Inflammatory macrophage (primary cell): ENCODE measurements around the gene CLEC1B.
A peak's percentile ranks its signal among the peaks of the same experiment; 100 is the strongest.

Experiments used
- DNase-seq, 2 donors: peaks; one replicate each; pipeline ENCODE4 v3.0.0-alpha.2; 2020 to 2022
- total RNA-seq, 18 experiments: gene quantifications; one replicate each; lab custom pipeline; 2026; ENCODE audit warnings: mixed read lengths in 6 of 18, inconsistent platforms in 2 of 18; lab: John Stamatoyannopoulos, UW

The CLEC1B gene
- total RNA-seq, result 0 to 0.23 (median 0) reads per million in 18 experiments

DNA sequence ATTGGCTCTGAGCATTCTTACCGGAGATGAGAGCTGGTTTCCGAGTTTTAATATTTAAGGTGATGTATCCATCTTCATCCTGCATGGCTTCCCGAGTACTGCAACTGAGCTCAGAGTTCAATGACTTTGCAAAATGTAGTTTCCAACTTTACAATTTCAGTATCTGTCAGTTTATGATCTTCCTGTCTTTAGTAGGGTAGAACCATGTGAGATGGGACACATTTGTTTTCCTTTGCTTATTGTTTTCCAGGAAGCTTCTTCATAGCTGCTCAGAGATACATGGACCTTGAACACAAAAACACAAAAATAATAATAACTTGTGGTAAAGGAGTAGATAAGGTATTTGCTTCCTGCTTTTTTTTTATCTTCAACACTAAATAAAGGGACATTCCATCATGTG is at the start of gene CLEC1B:
Gene CLEC1B, minus strand, starts transcription at position 106 of the 400 bp plus-strand sequence. Its CDS starts 21 bp downstream, at position 85.
- DNase-seq, result no peak

DNA sequence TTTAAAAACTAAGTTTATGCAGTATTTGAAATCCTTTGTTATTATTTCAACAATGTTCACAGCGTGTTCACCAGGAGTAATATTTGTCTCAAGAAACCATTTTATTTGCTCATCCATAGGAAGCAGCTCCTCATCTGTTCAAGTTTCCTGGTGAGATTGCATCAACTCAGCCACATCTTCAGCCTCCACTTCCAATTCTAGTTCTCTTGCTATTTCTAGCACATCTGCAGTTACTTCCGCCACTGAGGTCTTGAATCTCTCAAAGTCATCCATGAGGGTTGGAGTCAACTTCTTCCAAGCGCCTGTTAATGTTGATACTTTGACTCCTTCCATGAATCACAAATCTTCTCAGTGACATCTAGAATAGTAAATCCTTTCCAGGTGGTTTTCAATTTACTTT is 49.6 kb upstream of the CLEC1B start:
- DNase-seq, result peak; percentile 58

DNA sequence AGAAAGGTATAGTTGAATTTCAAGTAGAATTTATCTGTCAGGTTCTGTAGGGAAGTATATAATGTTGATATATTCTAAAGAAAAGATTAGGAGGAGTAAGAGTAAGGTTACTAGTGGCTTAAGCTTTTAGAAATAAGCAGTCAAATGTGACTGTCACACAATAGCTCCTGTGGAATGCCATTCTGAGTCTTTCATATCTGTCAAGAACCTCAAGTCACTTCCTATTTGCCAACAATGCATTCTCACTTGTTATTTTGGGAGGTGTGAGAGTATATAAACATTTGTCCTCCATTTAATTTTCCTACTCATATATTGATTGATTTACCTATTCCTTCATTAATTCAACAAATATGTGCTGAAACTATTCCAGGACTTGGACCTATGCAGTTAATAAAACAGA is 43.2 kb upstream of the CLEC1B start:
- DNase-seq, result no peak

DNA sequence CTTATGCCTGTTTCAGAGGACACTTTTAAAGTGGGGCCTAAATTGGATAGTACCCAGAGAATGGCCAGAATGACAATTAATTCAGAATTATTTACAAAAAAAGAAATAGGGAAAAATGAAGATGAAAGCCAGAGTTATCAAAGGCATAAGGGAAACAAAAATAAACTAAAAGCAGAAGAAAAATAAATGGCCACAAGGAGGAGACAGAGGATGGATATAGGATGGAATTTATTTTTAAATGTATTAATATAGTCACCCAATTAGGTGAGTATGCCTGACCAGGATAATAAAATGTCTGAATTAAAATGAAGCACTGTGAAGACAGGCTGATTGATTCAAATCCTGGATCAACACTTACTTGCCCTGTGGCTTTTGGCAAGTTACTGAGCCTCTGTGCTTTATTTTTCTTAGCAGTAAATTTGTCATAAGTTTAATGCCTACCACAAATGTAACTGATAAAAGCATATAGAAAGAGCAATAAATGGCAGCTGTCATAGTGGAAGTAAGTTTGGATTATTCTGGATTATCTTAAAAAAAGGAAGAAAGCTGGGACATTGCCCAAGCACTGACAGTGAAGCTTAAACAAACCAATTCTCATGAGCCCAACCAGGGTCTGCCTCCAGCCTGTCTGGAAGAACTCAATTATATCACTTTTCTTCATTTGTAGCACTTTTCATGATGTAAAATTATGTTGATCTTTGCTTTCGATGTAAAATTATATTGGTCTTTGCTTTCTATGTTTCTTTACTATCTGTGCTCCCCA is 35.0 kb upstream of the CLEC1B start:
- DNase-seq, result peak; percentile 32 to 74

DNA sequence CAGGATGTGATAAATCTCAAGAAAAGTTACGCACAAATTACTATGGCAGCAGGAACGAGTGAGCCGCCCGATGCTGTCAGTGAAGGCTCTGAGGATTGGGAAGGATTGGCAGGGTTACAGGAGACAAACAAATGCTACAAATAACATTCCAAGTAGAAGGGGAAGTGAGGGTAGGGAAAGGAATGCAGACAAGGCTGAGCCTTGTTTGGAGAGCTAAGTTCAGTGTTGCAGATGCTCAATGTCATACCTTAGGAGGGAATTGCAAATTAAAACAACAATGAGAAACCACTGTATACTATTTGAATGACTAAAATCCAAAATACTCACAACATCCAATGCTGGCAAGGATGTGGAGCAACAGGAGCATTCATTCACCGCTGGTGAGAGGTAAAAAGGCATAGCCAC is 32.9 kb upstream of the CLEC1B start:
- no peak for DNase-seq

DNA sequence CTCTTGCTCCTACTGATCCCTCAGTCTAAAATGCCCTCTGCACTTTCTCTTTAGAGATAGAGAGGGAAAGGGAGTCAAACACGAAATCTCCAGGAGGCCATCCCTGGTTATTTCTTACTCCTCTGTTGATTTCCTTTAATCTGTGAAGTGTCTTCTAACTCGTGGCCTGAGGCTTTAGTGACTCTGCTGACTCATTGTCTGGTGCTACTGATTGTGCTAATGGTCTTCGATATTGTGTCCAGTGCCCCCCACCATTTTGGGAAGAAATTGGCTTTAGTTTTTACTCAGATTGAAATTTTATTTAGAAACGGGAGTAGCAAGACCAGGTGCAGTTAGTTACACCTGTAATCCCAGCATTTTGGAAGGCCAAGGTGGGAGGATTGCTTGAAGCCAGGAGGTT is 32.4 kb upstream of the CLEC1B start:
- DNase-seq, result peak; percentile 33 to 58

DNA sequence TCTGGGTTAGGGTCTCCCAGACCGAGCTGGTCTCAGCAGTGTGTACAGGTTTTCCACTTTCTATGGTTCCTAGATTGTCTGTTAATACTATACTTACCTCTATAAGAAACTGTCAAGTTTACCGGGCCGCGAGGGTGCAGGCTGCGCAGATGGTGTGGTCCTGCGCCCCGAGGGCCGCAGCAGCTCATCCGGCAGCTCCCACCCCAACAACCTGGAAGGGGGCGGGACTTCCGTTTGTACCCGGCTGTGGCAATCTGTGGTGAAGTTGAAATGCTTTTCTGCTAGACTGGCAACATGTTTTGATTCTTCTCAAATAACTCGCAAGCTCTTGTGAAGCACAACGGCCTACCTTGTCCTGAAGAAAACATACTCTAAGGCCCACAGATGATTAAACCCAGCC is 31.5 kb upstream of the CLEC1B start, which contains the start of gene CLEC9A:
Gene CLEC9A, plus strand, starts transcription at position 237 of the 400 bp plus-strand sequence. CDS start 22,006 bp downstream, outside the sequence.
- no peak for DNase-seq

DNA sequence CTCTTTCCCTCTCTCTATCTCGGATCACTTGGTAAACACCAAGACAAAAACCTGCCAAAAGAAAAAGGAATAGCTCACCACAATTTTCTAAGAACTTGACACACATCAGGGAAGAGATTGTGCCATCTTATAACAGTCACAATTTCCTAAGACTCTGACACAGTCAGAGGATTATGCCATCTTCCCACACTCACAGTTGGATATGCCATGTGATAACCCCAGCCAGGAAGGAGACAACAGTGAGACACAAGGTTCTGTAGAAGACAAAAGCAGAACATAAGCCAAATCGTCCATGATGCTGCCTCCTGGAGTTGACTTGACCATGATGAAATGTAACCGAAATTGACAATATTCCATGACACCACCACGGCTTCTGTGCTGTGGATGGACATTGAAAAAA is 28.8 kb upstream of the CLEC1B start:
- peak; percentile 96 to 99 for DNase-seq

DNA sequence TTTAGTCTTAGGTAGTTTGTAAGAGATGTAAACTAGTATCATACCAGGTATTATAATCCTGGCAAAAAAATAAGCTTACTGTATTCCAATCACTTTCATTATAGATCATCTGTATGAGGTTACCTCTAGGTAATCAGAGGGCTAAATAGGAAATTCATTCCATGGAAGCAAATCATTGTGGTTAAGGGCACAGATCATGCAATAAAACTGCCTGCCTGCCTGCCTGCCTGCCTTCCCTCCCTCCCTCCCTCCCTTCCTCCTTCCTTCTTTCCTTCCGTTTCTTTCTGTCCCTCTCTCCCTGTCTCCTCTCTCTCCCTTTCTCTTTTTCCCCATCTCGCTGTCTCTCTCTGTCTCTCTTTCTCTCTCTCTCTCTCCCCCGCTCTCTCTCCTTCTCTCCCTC is 28.4 kb upstream of the CLEC1B start:
- DNase-seq, result no peak

DNA sequence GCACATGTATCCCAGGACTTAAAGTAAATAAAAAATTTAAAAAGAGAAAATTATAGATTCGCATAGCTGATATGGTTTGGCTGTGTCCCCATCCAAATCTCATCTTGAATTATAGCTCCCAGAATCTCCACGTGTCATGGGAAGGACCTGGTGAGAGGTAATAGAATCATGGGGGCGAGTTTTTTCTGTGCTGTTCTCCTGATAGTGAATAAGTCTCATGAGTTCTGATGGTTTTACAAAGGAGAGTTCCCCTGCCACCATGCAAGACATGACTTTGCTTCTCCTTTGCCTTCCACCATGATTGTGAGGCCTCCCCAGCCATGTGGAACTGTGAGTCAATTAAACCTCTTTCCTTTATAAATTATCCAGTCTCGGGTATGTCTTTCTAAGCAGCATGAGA is 27.7 kb upstream of the CLEC1B start:
- DNase-seq, result peak; percentile 32 to 58

DNA sequence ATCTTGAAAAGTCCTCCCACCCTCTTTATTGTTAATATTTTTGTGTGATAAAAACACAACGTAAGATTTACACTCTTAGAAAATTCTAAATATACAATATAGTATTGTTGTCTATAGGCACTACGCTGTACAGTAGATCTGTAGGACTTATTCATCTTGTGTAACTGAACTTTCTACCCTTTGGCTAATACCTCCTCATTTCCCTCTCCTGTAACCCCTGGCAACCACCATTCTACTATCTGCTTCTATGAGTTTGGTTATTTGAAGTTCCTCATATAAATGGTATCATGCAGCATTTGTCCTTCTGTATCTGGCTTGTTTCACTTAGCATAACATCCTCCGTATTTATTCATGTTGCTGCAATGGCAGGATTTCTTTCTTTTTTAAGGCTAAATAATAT is 26.3 kb upstream of the CLEC1B start:
- peak; percentile 26 to 69 for DNase-seq

DNA sequence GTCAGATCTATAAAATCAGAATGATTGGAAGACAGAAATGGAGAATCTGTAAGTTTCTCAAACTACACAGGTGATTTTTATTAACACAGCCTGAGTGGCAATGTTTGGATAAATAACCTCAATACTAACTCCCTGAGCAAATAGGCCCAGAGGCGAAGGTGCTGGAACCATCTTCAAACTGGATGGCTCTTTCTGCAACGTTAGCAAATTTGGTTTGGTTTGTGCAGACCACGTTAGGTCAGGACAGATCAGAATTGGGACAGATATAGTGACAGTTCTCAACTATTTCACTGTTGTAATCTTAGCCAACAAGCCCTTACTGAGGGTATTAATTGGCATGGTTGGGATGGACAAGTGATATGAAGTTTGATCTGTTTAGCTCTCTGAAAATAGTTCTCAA is 22.4 kb upstream of the CLEC1B start:
- no peak for DNase-seq

DNA sequence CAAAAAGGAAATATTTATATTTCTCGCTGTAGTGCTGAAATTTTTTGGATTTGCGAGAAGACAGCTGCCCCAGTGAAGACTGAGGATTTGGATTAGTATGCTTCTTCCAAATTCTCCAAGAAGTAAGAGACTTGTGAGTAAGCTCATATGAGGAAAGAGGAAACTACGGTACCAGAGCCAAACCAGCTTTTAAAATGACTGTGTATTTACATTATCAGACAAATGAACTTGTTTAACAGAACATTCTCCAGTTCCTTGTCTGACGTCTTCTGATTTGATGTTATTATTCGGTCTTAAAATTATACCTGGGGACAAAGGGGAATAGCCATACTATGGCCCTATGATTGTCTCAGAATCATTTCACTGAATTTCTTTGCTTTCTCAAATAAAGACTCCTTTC is 19.5 kb upstream of the CLEC1B start:
- peak; percentile 54 to 72 for DNase-seq

DNA sequence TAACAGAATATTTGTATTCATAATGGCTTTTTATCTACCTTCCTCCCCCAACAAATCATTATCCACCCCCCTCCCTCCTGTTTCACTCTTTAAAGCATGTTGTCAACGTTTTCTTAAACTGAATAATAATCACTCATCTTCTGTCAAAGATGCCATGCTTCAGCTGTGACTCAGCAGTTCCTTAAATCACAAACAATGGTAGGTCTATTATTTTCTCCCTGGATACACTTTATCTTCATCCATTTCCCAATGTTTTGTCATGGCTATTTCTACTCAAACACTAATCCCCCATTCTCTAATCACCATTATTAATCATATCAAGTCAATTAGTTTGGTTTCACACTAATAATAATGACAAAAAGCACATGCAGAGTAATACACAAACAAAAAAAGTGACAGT is 18.0 kb upstream of the CLEC1B start:
- no peak for DNase-seq

DNA sequence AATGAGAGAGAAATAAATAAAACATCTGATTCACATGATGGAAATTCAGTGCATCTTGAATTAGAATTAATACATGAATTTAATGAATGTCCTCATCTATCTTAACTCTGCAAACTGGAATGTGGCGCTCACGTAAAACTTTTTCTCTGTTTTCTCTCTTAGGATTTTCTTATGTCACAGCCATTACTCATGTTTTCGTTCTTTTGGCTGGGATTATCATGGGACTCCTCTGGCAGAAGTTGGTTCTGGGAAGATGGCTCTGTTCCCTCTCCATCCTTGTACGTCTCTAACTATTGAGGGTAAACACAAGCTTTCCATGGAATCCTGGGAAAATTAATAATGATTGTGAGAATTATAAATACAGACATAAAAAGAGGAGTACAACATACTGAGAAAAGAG is 16.5 kb upstream of the CLEC1B start:
- DNase-seq, result no peak

DNA sequence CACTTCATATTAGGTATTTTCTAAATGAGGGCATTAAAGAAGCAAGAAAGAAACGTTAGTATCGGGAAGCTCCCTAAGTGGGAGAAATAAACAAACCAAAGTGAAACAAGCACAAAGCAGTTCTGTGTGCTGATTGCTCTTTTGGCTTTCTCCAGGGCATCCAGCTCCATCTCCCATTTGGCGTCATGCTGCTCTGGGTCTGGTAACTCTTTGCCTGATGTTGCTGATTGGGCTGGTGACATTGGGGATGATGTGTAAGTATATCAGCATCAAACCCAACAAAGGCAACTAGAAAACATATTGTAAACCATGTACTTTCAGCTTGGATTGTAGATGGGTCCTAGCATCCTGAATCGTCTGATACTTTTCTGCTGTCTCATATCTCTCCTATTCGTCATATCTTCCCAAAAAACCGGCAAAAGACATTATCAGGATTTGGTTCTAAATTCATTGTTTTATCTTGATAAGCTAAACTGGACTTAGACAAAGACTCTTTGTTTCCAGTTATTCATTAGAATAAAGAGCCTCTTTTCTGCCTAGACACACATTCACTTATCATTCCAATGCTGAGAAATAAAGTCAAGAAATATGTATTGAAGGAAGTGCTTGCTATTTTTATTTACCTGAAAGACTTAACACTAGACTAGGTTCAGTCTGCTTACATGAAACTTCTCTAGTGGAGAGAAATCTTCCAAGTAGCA is 13.9 kb upstream of the CLEC1B start:
- no peak for DNase-seq

DNA sequence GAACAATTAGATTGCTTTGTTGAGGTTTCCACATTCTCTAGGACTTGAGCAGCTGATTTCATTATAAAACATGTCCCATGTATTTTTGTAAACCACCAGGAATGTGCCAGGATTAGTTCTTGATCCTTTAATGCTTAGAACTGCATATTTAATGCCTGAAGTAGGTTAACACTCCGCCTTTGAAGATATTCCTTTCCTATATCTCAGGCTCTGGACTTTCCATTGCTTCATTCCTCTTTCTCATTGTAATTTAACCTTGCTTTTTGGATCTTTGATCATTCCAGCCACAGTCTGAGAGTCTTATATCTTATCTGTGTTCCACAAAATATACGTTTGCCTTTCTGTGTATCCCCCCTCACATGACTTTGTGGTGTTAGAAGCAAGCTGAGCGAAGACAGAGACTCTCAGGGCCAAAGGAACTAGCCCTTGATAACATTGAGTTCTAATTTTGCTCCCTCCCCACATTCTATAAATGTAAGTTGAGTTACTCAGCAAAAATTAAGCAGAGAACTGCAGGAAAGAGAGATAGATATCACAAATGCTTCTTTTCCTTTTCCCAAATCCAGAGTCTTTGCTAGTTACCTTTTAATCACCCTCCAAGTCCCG is 2.4 kb upstream of the CLEC1B start:
- no peak for DNase-seq

DNA sequence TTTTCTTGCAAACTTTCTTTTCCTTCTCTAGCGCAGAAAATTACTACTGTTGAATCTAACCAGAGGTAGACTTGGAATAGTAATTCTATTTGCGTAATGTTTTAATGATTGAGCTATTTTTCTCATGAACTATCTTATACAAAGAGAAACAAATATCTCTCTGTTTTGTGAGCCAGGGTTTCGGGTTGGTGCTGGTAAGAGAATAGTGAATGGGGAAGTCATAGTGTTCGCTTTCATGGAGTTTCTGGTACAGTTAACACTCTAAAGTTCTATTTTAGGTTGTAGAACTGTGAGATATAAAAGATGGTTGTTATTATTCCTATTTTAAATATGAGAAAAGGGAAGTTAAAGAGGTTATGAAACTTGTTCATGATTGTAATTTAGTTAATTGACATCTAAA is 6.6 kb downstream of the CLEC1B start:
- DNase-seq, result no peak

DNA sequence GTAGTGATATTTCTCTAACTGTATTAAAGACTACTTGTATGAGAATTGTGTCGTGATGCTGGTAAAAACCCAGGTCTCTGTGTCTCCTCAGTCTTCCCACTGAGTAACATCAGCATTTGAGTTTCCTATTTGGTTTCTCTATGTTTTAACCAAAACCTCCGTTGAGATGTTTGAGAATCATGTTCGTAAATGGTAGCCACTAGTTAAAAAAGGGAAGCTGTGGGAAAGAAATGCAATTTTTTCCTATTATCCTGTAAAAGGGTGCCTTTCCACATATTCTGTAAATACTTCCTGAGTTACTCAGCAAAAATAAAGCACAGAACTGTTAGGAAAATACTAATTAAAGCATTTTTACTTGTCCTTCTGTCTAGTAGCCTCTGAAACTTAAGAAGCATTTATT is 7.0 kb downstream of the CLEC1B start:
- peak; percentile 21 to 65 for DNase-seq

DNA sequence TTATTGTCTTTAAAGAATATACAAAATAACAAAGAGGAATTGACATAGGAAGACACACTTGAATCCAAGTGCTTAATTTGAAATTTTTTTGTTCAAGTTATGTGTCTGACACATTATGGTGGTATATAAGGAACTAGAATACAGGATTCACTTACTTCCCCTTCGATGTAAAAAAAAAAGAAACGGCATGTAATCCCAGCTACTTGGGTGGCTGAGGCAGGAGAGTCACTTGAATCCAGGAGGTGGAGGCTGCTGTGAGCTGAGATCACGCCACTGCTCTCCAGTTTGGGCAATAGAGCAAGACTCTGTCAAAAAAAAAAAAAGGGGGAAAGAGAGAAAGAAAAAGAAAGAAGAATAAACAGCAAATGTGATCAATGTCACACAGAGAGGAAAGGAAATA is 18.8 kb downstream of the CLEC1B start:
- peak; percentile 40 to 63 for DNase-seq

DNA sequence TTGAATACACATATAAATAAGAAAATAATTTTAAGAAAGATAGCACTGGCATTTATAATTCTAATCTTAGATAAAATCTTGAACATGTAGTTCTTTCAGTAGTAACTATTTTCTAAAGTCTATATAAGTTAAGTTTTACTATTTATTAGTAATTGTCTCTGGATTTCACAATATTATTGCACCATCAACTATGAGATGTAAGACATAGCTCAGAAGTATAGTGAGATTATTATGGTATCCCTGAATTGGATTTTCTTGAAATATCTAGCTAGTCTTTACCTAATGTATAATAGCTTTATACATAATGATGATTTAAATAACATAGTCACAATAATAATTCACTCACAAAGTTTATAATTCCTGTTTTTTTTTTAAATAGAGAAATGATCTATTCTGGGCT is 21.0 kb downstream of the CLEC1B start:
- peak in 1 of 2 donors; percentile 62 for DNase-seq

DNA sequence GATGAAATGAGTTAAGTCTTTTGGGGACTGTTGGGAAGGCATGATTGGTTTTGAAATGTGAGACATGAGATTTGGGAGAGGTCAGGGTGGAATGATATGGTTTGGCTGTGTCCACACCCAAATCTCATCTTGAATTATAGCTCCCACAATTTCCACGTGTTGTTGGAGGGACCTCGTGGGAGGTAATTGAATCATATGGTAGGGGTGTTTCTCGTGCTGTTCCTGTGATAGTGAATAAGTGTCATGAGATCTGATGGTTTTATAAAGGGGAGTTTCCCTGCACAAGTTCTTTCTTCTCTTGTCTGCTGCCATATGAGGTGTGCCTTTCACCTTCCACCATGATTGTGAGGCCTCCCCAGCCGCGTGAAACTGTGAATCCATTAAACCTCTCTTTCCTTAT is 22.3 kb downstream of the CLEC1B start:
- peak; percentile 39 to 51 for DNase-seq

DNA sequence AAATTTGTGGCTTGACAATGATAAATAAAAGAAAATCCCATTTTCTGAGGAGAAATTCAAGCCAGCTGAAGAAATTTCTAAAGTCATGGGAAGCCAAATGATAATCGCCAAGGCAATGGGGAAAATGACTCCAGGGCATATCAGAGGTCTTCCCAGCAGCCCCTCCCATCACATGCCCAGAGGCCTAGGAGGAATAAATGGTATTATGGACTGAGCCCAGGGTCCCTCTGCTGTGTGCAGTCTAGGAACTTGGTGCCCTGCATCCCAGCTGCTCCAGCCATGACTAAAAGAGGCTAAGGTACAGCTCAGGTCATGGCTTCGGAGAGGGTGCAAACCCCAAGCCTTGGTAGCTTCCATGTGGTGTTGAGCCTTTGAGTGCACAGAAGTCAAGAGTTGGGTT is 23.3 kb downstream of the CLEC1B start:
- DNase-seq, result no peak

DNA sequence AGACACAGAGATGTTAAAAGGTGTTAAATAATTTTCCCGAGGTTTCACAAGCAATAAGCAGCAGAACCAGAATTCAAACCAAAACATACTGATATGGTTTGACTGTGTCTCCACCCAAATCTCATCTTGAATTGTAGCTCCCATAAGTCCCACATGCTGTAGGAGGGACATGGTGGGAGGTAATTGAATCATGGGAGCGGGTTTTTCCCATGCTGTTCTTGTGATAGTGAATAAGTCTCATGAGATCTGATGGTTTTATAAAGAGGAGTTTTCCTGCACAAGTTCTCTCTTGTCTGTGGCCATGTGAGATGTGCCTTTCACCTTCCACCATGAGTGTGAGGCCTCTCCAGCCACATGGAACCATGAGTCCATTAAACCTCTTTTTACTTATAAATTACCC is 24.2 kb downstream of the CLEC1B start:
- peak; percentile 49 to 50 for DNase-seq
